Type B pancreatic cell (in vitro differentiated cells): Measurements from ENCODE around the gene TRIM67. TPM values are rescaled to one million over a fixed set of nuclear protein-coding genes. Genes with fewer than 3 reads are reported as not detected.

Source experiments
- DNase-seq: peaks from one replicate; pipeline ENCODE4 v3.0.0; 2021; ENCODE audit warnings: mixed read lengths; ENCODE audit not compliant: unreplicated experiment; ENCODE audit errors: extremely low spot score
- H3K27ac Mint-ChIP-seq: 2 replicates; pipeline ENCODE4 v1.8.0; 2021; ENCODE audit warnings: mild to moderate bottlenecking, mixed read lengths
- H3K27me3 Mint-ChIP-seq: 2 replicates; pipeline ENCODE4 v1.8.0; 2021; ENCODE audit warnings: mixed read lengths
- H3K36me3 Mint-ChIP-seq: 2 replicates; pipeline ENCODE4 v1.8.0; 2021; ENCODE audit warnings: mixed read lengths
- H3K4me1 Mint-ChIP-seq: one replicate; pipeline ENCODE4 v1.8.0; 2021; ENCODE audit warnings: mixed read lengths; ENCODE audit not compliant: unreplicated experiment
- H3K4me3 Mint-ChIP-seq: 2 replicates; pipeline ENCODE4 v1.8.0; 2021; ENCODE audit warnings: mild to moderate bottlenecking, mixed read lengths
- H3K9me3 Mint-ChIP-seq: 2 replicates; pipeline ENCODE4 v1.8.0; 2021; ENCODE audit warnings: mixed read lengths
- total RNA-seq: library from RNA; stranded (reverse); gene quantifications from 2 replicates; pipeline ENCODE4 v1.2.1, GENCODE V29; 2021; ENCODE audit warnings: low replicate concordance
- TF ChIP-seq, protein P1 (sequence below): fragments of 200-600 bp; sonication (generic); conservative IDR thresholded peaks from 2 replicates; pipeline ENCODE4 v1.5.0; 2021; ENCODE audit warnings: antibody characterized with exemption, mild to moderate bottlenecking

Gene TRIM67
- total RNA-seq, 1 donor from 2014 or later: 0.65 TPM

DNA sequence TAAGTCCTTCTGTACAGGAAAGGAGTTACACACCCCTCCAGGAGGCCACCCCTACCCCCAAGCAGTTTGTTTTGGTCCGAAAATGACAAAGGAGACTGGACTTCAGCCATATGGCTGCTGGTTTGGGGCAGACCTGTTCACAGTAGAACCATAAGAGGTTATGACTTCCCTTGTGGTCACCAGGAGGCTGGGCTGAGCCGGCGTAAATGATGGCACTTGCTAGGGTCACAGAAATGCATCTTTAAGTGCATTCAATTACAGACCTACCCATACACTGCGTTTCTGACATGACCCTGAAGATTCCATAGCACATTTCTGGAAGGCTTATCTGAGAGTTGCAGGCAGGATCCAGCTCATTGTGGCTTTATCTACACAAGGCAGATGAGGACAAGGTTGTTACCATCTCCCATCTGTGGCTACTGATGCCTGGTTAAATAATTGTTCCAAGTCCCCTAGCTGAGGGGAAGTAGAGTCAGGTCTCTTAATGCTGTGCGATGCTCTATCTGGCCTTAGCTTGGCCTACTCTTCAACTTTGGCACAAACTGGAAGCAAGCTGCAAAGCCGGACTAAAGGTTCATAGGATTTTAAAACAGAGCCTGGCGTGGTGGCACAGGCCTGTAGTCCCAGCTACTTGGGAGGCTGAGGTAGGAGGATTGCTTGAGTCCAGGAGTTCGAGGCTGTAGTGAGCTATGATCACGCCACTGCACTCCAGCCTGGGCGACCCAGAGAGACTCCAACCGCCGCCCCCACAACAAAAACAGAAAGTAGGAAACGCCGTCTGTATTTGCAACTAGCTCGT lies 1.7 kb upstream of the TRIM67 start:
- Mint-ChIP-seq H3K27me3 (peaks cover 72% of the 10 kb centered on the region), H3K27ac (no peak overlapping the region), H3K4me1 (no peaks in the 10 kb centered on the region), H3K9me3 (no peaks in the 10 kb centered on the region), H3K4me3 (peak overlapping the region; percentile 55), H3K36me3 (no peaks in the 10 kb centered on the region)
- no peak for DNase-seq
- TF ChIP-seq, protein P1, sequence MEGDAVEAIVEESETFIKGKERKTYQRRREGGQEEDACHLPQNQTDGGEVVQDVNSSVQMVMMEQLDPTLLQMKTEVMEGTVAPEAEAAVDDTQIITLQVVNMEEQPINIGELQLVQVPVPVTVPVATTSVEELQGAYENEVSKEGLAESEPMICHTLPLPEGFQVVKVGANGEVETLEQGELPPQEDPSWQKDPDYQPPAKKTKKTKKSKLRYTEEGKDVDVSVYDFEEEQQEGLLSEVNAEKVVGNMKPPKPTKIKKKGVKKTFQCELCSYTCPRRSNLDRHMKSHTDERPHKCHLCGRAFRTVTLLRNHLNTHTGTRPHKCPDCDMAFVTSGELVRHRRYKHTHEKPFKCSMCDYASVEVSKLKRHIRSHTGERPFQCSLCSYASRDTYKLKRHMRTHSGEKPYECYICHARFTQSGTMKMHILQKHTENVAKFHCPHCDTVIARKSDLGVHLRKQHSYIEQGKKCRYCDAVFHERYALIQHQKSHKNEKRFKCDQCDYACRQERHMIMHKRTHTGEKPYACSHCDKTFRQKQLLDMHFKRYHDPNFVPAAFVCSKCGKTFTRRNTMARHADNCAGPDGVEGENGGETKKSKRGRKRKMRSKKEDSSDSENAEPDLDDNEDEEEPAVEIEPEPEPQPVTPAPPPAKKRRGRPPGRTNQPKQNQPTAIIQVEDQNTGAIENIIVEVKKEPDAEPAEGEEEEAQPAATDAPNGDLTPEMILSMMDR: no peak

DNA sequence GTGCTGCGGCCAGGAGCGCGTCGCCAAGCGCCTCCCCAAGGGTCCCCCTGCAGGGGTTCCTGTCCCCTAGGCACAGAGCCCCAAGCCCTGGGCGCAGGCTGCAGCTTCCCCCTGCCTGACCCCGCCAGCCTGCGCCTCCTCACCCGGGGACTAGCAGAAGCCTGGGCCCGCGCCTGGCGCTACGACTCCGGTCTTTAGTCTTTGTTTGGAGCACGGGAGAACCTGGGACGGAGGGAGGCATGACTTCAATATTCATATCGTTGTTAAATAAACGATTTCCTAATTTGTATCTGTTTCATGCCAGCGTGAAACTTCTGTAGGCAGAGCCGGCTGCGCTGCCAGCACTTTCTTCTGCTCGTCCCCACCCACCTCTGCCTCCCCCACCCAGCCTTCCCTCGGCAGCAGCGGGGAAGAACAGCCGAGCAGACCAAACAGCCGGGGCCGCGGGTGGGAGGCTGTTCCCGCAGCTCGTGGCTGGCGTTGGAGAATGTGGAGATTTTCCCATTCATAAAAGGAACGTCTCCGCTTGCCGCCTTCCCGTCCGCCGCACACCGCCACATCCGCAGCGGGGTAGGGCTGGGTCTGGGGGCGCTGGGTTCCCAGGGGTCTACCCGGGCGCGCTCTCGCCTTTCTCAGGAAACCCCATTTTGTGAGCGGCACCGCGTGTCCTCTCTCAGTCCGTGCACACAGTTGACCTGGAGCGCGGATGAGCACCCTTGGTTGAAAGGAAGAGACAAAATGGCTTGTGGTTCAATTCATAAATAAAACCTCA lies 777 bp upstream of the TRIM67 start:
- DNase-seq: no peak
- no peaks in the 10 kb centered on the region for H3K4me1 Mint-ChIP-seq
- H3K27ac Mint-ChIP-seq: no peak overlapping the region
- H3K4me3 Mint-ChIP-seq: peak overlapping the region; percentile 82
- H3K27me3 Mint-ChIP-seq: peaks cover 76% of the 10 kb centered on the region
- no peaks in the 10 kb centered on the region for H3K36me3 Mint-ChIP-seq
- TF ChIP-seq, protein P1: no peak
- H3K9me3 Mint-ChIP-seq: no peaks in the 10 kb centered on the region

DNA sequence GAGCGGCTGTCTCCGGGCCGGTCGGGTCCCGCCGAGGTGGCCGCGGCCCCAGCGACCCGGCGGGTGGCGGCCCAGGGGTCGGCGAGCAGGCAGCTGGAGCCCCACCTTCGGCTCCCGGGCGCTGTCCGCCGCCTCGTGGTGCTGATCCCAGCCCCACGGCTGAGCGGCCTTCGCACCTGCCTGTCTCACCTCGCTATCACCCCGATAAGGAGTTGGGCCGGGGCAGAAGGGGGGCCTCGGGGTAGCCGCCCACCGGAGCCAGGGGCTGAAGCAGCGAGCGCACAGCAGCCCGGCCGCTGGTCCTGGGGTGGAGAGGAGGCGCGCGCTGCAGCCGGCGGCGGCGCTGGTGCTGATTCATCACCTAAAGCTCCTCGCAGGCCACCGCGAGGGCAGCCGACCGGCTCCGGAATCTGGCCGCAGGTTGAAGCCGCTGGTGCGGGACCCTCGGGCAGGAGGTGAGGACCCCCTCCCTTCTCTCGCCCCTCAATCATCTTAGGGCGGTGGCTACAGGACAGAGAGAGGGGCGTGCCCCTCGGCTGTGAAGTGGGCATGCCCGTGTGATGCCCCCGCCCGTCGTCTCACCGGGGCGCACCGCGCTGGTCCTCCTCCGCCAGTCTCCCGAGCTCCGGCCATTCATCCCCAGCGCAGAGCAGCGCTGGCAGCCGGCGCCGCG lies 575 bp downstream of the TRIM67 start:
- H3K27me3 Mint-ChIP-seq: peaks cover 74% of the 10 kb centered on the region

DNA sequence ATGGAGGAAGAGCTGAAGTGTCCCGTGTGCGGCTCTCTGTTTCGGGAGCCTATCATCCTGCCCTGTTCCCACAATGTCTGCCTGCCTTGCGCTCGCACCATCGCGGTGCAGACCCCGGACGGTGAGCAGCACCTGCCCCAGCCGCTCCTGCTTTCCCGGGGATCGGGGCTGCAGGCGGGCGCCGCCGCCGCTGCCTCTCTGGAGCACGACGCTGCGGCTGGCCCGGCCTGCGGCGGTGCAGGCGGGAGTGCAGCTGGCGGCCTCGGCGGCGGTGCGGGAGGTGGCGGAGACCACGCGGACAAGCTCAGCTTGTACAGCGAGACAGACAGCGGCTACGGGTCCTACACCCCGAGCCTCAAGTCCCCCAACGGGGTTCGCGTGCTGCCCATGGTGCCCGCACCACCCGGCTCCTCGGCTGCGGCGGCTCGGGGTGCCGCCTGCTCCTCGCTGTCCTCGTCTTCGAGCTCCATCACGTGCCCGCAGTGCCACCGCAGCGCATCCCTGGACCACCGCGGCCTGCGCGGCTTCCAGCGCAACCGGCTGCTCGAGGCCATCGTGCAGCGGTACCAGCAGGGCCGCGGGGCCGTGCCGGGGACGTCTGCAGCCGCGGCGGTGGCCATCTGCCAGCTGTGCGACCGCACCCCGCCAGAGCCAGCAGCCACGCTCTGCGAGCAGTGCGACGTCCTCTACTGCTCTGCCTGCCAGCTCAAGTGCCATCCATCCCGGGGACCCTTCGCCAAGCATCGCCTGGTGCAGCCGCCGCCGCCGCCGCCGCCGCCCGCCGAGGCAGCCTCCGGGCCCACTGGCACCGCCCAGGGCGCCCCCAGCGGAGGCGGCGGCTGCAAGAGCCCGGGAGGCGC lies 1.3 kb downstream of the TRIM67 start:
- TF ChIP-seq, protein P1: no peak
- Mint-ChIP-seq H3K9me3 (no peaks in the 10 kb centered on the region), H3K4me1 (no peaks in the 10 kb centered on the region), H3K36me3 (no peaks in the 10 kb centered on the region), H3K4me3 (peak overlapping the region; percentile 57), H3K27me3 (peaks cover 70% of the 10 kb centered on the region), H3K27ac (no peak overlapping the region)
- no peak for DNase-seq

More for the DNA sequence above, 575 bp downstream of the TRIM67 start:
- TF ChIP-seq, protein P1: no peak
- Mint-ChIP-seq H3K4me1 (no peaks in the 10 kb centered on the region), H3K36me3 (no peaks in the 10 kb centered on the region), H3K9me3 (no peaks in the 10 kb centered on the region), H3K27ac (no peak overlapping the region), H3K4me3 (peak overlapping the region; percentile 57)
- peak; percentile 75 for DNase-seq

DNA sequence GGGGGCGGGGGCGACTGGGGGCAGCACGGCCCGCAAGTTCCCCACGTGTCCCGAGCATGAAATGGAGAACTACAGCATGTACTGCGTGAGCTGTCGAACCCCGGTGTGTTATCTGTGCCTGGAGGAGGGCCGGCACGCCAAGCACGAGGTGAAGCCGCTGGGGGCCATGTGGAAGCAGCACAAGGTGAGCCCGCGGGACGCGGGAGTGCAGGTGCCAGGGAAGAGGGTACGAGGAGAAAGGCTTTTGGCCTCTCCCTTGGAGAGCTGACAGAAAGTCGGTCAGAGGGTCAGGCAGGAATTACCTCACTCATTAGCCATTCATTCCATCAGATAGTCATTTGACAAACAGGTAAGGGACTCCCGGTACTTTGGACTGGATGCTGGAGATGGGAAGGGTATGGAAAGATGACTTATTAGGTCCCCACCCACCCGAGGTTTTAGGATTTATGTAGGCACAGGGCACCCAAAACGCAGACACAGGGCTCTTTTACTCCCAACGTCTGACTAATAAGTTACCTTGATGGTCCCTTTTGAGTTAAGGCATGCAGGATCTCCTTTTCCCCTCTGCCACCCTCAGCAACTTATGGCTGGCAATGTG lies 2.1 kb downstream of the TRIM67 start:
- Mint-ChIP-seq H3K4me1 (no peaks in the 10 kb centered on the region), H3K27ac (no peak overlapping the region), H3K4me3 (peak overlapping the region; percentile 24), H3K36me3 (no peaks in the 10 kb centered on the region), H3K27me3 (peaks cover 67% of the 10 kb centered on the region), H3K9me3 (no peaks in the 10 kb centered on the region)
- TF ChIP-seq, protein P1: no peak
- no peak for DNase-seq
